Smooth muscle cell (in vitro differentiated cells): ENCODE results near the gene PCNX3. TPM values are rescaled to one million over a fixed set of nuclear protein-coding genes. Genes with fewer than 3 reads are reported as not detected.

Experiments used
- DNase-seq: peaks from one replicate; lab custom pipeline; 2025; ENCODE audit not compliant: unreplicated experiment; lab: John Stamatoyannopoulos, UW
- H2AFZ ChIP-seq: fragments of 200-600 bp; sonication (generic); 2 replicates; pipeline ENCODE4 v1.6.0; 2016; ENCODE audit warnings: antibody characterized with exemption, low read depth, mild to moderate bottlenecking
- H3F3A ChIP-seq: fragments of 200-600 bp; sonication (generic); 2 replicates; pipeline ENCODE4 v1.6.0; 2017; ENCODE audit warnings: antibody characterized with exemption, low read depth
- H3K27ac ChIP-seq: fragments of 200-600 bp; sonication (generic); 2 replicates; pipeline ENCODE4 v1.5.1; 2016; ENCODE audit warnings: low read depth, mild to moderate bottlenecking
- H3K27me3 ChIP-seq: fragments of 200-600 bp; sonication (generic); 2 replicates; pipeline ENCODE4 v1.6.1; 2016; ENCODE audit warnings: low read depth, mild to moderate bottlenecking
- H3K36me3 ChIP-seq: fragments of 200-600 bp; sonication (generic); 2 replicates; pipeline ENCODE4 v1.5.1; 2016; ENCODE audit warnings: low read depth
- H3K4me1 ChIP-seq: fragments of 200-600 bp; sonication (generic); 2 replicates; pipeline ENCODE4 v1.5.1; 2016; ENCODE audit warnings: low read depth
- H3K4me2 ChIP-seq: fragments of 200-600 bp; sonication (generic); 2 replicates; pipeline ENCODE4 v1.6.0; 2016; ENCODE audit warnings: mild to moderate bottlenecking
- H3K4me3 ChIP-seq: fragments of 200-600 bp; sonication (generic); 2 replicates; pipeline ENCODE4 v1.5.1; 2016; ENCODE audit warnings: mild to moderate bottlenecking
- H3K79me2 ChIP-seq: fragments of 200-600 bp; sonication (generic); 2 replicates; pipeline ENCODE4 v1.6.0; 2016; ENCODE audit warnings: low read depth, mild to moderate bottlenecking
- H3K9ac ChIP-seq: fragments of 200-600 bp; sonication (generic); 2 replicates; pipeline ENCODE4 v1.6.0; 2016; ENCODE audit warnings: low read depth
- H3K9me3 ChIP-seq: fragments of 200-600 bp; sonication (generic); replicated peaks from 2 replicates; pipeline ENCODE4 v1.5.1; 2016; ENCODE audit warnings: low read depth
- H4K20me1 ChIP-seq: fragments of 200-600 bp; sonication (generic); 2 replicates; pipeline ENCODE4 v1.6.0; 2016; ENCODE audit warnings: low read depth
- CTCF ChIP-seq: fragments of 200-600 bp; sonication (generic); IDR thresholded peaks from 2 replicates; pipeline ENCODE4 v1.5.1; 2017; ENCODE audit warnings: borderline replicate concordance, mild to moderate bottlenecking, antibody characterized with exemption; ENCODE audit not compliant: insufficient read depth, poor library complexity, severe bottlenecking
- WGBS: methylation state at CpG from one replicate; pipeline ENCODE4 v1.1.7; 2016; ENCODE audit warnings: low lambda C conversion rate; 5-methylcytosine and 5-hydroxymethylcytosine counted together
- polyA plus RNA-seq: library from polyadenylated mRNA; unstranded; fragments of >200 nt; fragmentation: Nextera tagmentation; extraction: Ambion mirVana; gene quantifications from 2 replicates; pipeline ENCODE4 v1.2.1, GENCODE V29; 2016
- total RNA-seq: library from RNA; depleted of rRNA; stranded (reverse); fragments of >200 nt; gene quantifications from 2 replicates; pipeline ENCODE4 v1.2.3, GENCODE V29; 2014

Gene PCNX3
- total and polyA plus RNA-seq, 2 experiments from 2014 or later = 17.5 to 18.3 TPM

- TF ChIP-seq CTCF = no peak
- no peak for DNase-seq
- peak overlapping the region; percentile 69 for H3K27ac ChIP-seq
- peak overlapping the region; percentile 81 for H3K9ac ChIP-seq
- H3F3A ChIP-seq = no peaks in the 10 kb centered on the region
- no peaks in the 10 kb centered on the region for H3K36me3 ChIP-seq
- H3K4me3 ChIP-seq = peak overlapping the region; percentile 80
- no peaks in the 10 kb centered on the region for H3K9me3 ChIP-seq
- peaks cover 52% of the 10 kb centered on the region for H3K79me2 ChIP-seq
- H3K4me2 ChIP-seq = peak overlapping the region; percentile 94
- peaks cover 29% of the 10 kb centered on the region for H4K20me1 ChIP-seq
- H2AFZ ChIP-seq = no peak overlapping the region
- WGBS = 8% methylated on average over 17 of the region's 50 CpGs
- H3K27me3 ChIP-seq = no peaks in the 10 kb centered on the region
- H3K4me1 ChIP-seq = peaks cover 20% of the 10 kb centered on the region
Measured at GRCh38 chr11:65615950-65616574, 486 bp downstream of the PCNX3 start.

GRCh38 chr11:65616575-65617001 is 1.0 kb downstream of the PCNX3 start:
- Histone ChIP-seq H3K27ac (peak overlapping the region; percentile 69), H3K36me3 (no peaks in the 10 kb centered on the region), H3K9me3 (no peaks in the 10 kb centered on the region), H3K4me3 (peak overlapping the region; percentile 80), H3K27me3 (no peaks in the 10 kb centered on the region), H2AFZ (no peak overlapping the region), H3K79me2 (peaks cover 48% of the 10 kb centered on the region), H3K4me1 (peaks cover 20% of the 10 kb centered on the region), H3K4me2 (peak overlapping the region; percentile 94), H3F3A (no peaks in the 10 kb centered on the region), H3K9ac (peak overlapping the region; percentile 81), H4K20me1 (peaks cover 24% of the 10 kb centered on the region)
- 86% methylated on average over 10 of the region's 10 CpGs for WGBS
- no peak for DNase-seq
- no peak for TF ChIP-seq CTCF

GRCh38 chr11:65617136-65617850 is 1.7 kb downstream of the PCNX3 start:
- H3K9ac ChIP-seq = peak overlapping the region; percentile 81
- H2AFZ ChIP-seq = no peak overlapping the region
- H3F3A ChIP-seq = no peaks in the 10 kb centered on the region
- TF ChIP-seq CTCF = no peak
- H3K4me1 ChIP-seq = peaks cover 15% of the 10 kb centered on the region
- H3K4me2 ChIP-seq = peak overlapping the region; percentile 94
- H3K27me3 ChIP-seq = no peaks in the 10 kb centered on the region
- H3K36me3 ChIP-seq = no peaks in the 10 kb centered on the region
- peak overlapping the region; percentile 80 for H3K4me3 ChIP-seq
- no peaks in the 10 kb centered on the region for H3K9me3 ChIP-seq
- H3K79me2 ChIP-seq = peaks cover 41% of the 10 kb centered on the region
- H4K20me1 ChIP-seq = peaks cover 17% of the 10 kb centered on the region
- no peak for DNase-seq
- 98% methylated on average over 17 of the region's 17 CpGs for WGBS
- no peak overlapping the region for H3K27ac ChIP-seq
